Right ventricle myocardium superior (tissue), 1 donor: Measurements from ENCODE around the gene GAS6. TPM values are rescaled to one million over a fixed set of nuclear protein-coding genes. Genes with fewer than 3 reads are reported as not detected.

ENCODE experiments used
- ATAC-seq: fragments of 200-7000 bp; cut with Tn5 transposase; one replicate; pipeline ENCODE4 v1.9.1; 2020; ENCODE audit warnings: mild to moderate bottlenecking; ENCODE audit not compliant: poor library complexity
- DNase-seq: peaks from one replicate; pipeline ENCODE4 v3.0.0-alpha.2; 2020
- intact Hi-C: fragments of 100-400 bp; cut with DNase I; formaldehyde crosslinking; loops from one replicate; pipeline ENCODE4 v1.11.2; 2022
- total RNA-seq: library from RNA; stranded (reverse); fragmentation: NEBNext Ultra II Directional; extraction: Animal tissue kit (Norgen Biotek cat#: 25700); gene quantifications from one replicate; pipeline ENCODE4 v1.2.1, GENCODE V29; 2021
- donor health status: DM: no; HTN: yes; CAD: no; lungs with severe emphysema.

Gene GAS6
- total RNA-seq, 1 donor from 2014 or later: 181 TPM

DNA sequence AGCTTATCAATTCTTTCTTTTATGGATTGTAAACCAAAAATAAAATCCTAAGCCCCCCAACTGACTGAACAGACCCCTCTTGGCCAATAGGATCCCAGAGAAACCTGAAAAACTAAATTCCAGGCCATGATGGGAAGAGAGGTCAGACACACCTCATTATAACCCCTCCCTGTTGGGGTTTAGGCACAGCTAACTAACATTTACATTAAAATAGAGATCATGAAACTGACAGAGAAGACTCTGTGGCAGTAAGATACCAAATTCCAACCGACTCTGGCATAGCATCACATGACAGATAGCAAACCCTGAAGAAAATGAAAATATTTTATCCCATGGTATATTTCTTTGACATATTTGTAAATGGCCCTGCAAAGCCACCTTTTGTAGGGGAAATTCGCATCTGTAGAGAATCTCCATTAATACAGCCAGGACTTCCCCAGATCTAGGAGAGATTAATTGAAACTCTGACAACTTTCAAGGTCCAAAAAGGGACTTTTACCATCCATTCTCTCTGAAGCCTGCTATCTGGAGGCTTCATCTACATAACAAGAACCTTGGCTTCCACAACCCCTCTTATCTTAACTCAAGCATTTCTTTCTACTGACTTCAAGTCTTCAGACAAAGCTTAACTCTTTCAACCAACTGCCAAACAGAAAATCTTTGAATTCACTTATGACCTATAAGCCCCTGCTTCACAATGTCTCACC lies 27.1 kb upstream of the GAS6 start:
- no peak for ATAC-seq
- intact Hi-C loops: no loop called here
- DNase-seq: no peak

DNA sequence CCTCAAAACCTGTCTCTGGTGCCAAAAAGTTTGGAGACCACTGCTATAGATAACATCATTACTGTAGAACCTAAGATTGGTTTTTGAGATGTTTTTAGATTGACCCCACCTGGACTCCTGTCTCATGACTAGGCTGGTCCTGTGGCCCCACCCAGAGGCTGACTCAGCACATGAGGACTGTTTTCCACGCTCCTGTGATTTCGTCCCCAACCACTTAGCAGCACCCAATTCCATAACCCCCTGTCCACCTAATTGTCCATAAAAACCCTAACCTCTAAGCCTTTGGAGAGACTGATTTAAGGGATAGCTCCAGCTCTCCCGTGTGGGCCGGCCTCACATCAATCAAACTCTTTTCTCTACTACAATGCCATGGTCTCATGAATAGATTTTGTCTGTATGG lies 25.6 kb upstream of the GAS6 start:
- ATAC-seq: no peak
- no peak for DNase-seq
- intact Hi-C loops: loop anchor here (5.0 kb wide), 1 partner anchor 72 kb away; no protein-coding TSS in a partner anchor

DNA sequence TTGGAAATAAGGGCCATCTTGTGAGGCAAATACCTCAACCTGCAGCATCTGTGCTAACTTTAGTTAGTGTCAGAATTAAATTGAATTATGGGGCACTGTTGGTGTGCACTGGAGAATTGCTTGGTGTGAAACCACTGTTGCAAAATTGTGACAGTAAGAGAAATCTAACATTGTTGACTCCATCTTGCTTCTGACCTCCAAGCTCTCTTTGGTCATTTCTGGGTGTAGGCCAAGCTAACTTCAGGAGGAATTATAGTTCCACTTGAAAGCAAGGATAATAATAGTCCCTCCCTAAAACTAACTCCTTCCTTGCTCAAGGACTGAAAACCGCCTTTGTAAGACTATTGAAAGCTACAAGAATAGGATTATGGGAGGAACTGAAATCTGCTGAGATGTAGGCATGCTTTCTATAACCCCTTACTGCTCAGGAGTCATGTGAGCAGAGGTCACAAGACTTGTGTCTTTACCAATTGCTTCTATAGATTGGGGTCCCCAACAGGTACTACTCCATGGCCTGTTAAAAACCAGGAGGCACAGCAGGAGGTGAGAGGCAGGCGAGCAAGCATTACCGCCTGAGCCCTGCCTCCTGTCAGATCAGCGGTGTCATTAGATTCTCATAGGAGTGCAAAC lies 24.9 kb upstream of the GAS6 start:
- intact Hi-C loops: loop anchor here (5.0 kb wide), 1 partner anchor 72 kb away; no protein-coding TSS in a partner anchor
- ATAC-seq (peak; percentile 18), DNase-seq (no peak)

DNA sequence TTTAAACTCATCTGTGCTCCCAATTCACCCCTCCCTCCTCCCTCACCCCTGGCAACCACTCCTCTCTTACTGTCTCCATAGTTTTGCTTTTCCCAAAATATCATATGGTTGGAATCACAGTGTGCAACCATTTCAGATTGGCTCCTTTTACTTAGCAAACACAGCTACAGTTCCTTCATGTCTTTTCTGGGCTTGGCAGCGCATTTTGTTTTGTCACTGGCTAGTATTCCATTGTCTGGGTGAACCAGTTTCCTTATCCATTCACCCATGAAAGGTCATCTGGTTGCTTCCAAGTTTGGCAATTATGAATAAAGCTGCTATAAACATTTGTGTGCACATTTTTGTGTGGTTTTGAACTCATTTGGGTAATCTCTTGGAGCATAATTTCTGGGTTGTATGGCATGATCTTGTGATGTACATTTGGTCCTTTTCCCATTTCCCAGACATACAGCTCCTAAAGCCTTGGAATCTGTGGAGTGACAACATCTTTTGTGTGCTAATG lies 23.9 kb upstream of the GAS6 start:
- intact Hi-C loops: loop anchor here (5.0 kb wide), 1 partner anchor 70 kb away; no protein-coding TSS in a partner anchor
- DNase-seq (no peak), ATAC-seq (no peak)

DNA sequence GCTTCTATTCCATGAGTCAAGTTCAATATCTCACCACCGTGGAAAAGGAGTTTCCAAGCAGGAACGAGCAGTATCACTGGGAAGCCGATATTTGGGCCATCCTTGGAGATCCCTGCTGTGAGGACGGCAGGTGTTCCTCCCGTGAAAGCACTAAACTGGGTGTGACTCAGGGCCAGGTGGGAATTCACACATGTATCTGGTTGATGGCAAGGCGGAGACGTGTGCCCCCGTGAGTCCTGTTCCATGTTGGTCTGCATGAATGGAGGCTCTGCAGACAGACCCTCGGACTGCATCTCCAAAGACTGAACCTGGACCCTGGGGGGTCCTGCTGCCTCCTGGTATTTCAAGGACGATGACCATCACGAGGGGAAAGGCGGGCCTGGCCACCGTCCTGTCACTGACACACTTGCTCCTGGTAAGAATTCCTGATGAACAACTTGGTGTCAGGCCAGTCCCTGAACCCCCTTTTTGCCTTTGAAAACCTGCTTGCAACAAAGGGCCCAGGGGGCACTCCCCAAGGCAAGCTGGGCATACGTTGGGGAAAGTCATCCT lies 22.8 kb upstream of the GAS6 start:
- intact Hi-C loops: loop anchor here (5.0 kb wide), 1 partner anchor 69 kb away; no protein-coding TSS in a partner anchor
- DNase-seq: no peak
- no peak for ATAC-seq

DNA sequence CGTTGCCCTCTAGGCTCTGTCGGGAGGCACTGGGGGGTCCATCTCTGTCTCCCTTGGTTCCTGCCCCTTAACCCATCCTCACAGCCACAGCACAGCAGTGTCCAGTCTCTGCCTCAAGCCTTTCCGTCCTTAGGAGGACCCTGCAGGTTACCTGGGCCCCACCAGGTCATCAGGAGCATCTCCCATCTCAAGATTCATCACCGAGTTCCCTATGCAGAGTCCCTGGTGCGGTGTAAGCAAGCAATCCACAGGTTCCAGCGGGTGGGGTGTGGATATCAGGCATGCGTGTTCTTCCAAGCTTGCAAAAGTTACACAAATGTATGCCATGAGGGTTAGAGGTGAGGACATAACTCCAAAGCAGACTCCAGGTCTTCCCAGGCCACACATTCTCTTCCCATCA lies 20.9 kb upstream of the GAS6 start:
- DNase-seq (no peak), ATAC-seq (no peak)
- intact Hi-C loops: loop anchor here (5.0 kb wide), 1 partner anchor 68 kb away; no protein-coding TSS in a partner anchor

DNA sequence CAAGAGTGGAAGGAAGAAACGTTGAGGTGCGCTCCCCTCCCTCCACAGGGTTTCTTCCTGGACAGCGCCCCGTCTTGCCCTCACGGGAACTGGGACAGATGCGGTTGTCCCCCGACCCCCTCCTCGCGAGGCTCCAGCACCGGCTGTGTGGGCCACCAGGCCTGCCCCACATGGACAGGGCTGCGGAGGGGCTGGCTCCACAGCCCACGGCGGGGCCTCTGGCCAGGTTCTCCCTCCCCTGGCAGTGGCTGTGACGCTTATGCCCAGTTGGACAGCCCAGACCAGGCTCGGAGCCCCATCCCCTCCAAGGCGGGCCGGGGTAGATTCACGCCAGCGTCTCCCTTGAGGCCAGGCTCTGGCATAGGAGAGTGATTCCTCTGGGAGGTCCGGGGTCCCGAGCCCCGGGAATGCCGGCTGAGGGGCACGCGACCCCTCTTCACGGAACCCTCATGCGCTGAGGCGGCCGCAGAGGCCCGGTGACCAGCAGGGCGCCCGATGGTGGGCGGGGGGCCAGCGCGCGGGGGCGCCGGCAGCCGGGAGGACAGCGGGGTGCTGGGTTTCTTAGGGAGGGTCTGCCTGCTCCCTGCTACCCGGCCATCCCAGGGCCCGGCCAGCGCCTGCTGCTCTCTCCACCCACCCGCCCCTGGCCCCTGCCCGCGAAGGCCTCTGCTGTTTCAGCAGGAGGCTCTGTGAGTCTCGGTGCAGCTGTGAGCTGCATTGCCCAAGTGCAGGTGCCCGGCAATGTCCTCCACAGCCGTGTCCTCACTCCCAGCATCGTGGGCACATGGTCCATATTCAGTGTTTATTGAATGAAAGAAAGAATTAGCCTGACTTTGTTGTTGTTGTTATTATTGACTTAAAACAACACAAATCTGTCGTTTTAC lies 20.3 kb upstream of the GAS6 start:
- intact Hi-C loops: no loop called here
- no peak for ATAC-seq
- peak; percentile 37 for DNase-seq

DNA sequence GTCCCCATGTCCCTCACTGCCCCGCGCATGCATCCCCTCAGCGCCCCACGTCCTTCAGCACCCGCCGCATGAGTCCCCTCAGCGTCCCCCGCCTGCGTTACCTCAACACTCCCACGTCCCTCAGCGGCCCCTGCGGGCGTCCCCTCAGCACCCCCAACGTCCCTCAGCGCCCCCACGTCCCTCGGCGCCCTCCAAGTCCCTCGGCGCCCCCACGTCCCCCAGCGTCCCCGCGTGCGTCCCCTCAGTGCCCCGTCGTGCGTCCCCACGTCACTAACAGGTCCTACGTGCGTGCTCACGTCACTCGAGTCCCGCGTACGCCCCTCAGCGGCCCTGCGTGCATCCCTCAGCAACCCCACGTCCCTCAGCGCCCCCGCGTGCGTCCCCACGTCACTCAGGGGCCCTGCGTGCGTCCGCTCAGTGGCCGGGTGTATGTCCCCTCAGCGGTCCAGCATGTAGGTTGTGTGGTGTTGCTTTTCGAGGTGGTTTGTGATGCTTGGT lies 19.5 kb upstream of the GAS6 start:
- ATAC-seq: no peak
- no peak for DNase-seq
- intact Hi-C loops: no loop called here

DNA sequence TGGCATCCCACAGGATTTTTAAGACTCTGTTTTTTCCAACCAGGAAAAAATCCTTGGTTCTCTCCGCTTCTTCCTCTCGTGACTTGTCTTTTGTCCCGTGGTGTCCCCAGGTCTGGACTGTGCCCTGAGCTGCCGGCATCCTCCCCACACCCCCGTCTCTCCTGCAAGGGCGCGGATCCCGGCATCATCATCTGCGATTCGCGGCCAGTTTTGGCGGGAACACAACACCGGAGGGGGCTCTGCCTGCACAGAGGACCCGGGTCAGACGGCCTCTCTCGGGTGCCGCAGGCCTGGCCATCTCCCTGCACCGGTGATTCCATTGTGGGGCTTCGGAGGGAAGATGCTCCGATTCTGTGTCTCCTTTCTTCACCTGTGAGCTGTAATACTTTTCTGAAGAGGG lies 18.8 kb upstream of the GAS6 start:
- no peak for ATAC-seq
- DNase-seq: no peak
- intact Hi-C loops: no loop called here

DNA sequence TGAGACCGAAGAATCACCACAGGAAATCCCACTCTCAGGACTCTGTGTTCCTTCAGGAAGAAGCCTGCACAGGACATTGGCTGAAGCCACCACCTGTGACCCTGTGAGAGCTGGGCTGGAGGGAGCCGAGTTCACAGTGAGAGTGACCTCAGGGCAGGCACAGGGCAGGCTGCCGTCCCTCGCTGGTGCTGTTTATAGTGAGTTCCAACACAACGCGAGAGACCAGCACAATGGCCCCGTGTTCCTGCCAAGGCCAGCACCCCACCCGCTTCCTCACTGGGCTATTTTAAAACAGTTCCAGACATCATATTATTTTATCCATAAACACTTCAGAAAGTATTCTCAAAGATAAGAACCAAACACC lies 18.4 kb upstream of the GAS6 start:
- intact Hi-C loops: no loop called here
- DNase-seq: peak; percentile 88
- peak; percentile 75 for ATAC-seq

DNA sequence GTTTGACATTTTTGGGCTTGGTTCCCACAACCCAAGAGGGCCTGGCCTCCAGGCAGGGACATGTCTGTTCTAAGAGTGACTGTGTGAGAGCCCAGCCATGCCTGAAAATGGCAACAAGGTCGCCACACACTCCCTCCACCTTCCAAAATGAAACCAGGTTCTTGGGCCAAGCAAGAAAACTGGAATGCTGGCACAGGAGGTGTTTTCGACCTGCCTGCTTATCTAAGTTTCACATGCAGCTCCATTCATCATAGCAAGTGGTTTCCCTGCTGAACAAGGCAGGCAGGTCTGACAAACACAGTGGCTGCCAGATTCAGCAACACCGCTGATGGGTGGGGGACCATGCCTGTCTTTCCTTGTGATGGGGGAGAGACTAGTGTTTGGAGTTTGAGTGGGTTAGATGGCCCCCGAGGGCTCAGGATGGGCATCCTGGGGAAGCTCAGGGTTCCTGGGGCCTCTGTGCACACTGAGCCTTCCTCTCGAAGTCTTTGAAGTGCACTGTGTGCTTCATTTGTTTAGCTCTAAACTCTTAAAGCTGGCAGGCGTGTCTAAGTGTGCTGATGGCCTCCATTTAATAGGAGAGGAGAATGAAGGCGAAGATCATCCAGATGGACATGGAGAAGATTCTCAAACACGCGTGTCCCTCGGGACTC lies 17.9 kb upstream of the GAS6 start:
- intact Hi-C loops: no loop called here
- ATAC-seq: peak; percentile 70
- no peak for DNase-seq

DNA sequence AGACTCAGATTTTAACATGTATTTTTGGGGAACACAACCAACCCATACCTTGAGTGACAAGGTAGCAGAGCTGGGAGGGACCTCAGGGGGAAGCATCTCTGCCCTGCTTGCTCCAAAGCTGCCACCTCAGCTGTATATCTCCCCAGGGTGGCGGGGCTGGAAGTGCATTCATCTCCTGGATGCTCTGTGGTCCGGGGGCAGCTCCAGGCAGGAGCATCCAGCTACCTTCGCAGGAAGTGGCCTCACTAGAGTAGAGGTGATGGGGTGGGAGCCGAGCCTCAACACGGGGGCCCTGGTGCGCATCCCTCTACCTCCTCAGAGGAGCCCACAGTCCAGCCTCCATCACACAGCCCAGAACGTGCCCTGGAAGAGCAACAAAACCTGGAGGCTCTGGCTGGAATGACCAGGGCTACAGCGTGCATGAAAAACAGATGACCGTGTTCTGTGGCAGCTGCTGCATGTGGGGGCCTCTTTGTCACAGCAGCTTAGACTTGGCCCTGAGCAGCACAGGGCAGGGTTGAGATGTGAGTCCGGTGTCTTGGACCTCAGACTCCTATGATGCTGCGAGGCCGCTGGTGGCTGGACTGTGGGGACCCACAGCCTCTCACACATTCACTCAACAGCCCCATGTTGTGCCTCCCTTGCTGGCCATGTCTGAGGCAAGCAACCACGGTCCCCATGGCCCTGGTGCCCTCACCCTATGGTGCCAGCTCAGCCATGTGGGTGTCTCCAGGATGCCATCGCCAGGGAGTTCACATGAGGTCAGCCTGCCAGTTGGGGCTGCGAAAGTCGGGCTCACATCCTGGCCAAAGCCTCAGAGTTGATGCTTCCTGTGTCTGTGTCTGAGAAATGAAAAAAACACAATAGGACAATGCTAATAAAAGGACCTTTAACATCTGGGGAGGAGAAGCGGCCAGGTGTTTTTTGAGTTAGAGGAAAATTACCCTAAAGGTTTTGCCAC lies 17.1 kb upstream of the GAS6 start:
- intact Hi-C loops: no loop called here
- DNase-seq (no peak), ATAC-seq (peak; percentile 29)

DNA sequence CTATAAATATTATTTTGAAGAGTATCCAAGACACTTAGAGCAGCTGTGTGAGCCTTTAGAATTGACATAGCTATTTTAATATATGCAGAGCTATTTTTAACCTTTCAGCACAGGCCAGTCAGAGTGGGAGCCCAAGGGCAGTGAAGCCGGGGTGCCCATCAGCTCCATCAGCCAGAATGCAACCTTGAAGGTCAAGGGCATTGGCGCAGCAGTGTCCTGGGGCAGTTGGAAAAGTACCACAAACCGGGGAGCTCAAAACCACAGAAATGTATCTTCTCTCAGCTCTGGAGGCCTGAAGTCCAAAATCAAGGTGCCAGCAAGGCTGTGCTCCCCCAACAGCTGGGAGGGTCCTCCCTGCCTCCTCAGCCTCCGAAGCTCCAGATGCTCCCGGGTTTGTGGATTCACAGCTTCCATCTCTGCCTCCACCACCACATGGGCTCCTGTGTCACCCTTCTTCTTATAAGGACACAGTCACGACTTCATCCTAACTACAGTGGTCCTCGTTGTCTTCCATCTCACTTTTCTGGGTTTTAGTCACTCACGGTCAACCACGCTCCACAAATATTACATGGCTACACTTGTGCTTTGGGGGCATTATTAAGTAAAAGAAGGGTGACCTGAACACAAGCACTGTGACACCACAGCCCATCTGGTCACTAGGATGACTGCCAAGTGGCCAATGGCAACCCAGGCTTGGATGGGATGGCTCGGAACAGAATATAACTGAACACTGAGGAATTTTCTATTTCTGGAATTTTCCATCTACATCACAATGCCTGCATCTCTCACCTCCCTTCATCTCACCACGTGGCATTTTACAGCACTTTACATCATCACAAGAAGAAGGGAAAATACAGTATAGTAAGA lies 15.9 kb upstream of the GAS6 start:
- DNase-seq (no peak), ATAC-seq (peak; percentile 62)
- intact Hi-C loops: no loop called here

DNA sequence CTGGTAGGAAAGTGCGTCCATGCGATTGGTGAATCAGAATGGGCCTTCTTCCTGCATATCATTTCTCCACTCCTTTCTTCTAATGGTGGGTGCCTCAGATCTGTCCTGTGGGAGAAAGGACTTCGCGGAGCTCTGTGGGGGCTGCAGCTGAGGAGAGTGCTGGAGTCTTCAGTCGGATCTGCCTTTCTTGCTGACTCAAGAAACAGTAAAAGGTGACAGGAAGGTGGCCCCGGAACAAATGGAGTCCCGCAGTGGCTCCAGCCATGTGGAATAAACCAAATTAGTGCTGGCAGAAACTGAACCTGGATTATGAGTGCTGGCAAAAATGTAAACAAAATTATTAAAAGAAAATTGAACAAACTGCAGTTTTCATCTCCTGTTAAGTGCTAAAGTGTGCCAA lies 15.1 kb upstream of the GAS6 start:
- intact Hi-C loops: no loop called here
- no peak for ATAC-seq

DNA sequence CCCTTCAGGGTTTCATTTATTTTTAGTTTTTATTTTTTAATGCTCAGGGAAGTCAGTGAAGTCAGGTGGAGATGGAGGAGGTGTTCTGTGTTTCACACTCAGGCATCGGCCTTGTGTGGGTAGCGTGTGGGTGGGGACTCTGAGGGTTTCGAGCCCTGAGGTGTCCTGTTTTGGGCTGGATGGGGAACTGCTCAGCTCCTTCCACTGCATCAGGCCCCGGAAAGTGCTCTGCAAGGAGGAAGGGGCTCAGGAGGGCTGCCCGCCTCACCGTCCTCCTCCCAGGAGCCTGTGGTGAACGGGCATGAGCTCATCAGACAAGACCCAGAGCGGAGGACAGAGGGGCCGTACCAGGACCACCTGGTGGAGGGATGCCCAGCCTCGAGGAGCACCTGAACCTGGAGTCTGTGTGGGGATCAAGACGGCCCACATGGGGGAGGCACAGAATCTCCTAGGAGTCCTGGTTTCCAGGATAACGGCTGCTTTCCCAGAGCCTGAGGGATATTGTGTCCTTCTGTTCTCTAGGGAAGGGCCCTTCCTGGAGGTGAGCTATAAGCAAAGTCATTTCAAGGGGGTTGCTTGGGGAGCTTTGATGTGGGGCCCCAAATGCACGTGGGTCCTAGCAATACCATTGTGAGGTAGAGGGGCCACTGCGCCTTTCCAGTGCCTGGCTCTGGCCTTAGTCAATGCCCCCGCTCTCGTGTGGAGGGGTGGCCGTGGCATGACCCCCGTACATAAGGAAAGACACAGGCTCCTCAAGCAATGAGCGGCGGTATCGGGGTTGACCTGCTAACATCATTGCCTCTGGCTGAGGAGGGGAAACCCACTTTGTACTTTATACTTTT lies 13.5 kb upstream of the GAS6 start:
- DNase-seq (no peak), ATAC-seq (no peak)
- intact Hi-C loops: no loop called here

More for the DNA sequence above, 15.1 kb upstream of the GAS6 start:
- DNase-seq: no peak
